GM10248 (cell line): ENCODE results near the gene CRK.

Experiments
- CTCF ChIA-PET: fragments of 300-600 bp; sonication (Branson Sonifier 250); formaldehyde crosslinking; extraction: SDS; loops from one replicate; lab custom pipeline; 2021; ENCODE audit warnings: antibody characterized with exemption; lab: Yijun Ruan, JAX
- POLR2A ChIA-PET: fragments of 350-650 bp; sonication (Branson Sonifier 250); formaldehyde crosslinking; extraction: SDS; loops from one replicate; lab custom pipeline; 2020; ENCODE audit warnings: antibody characterized with exemption; lab: Yijun Ruan, JAX
- DNase-seq: peaks from one replicate; pipeline ENCODE4 v3.0.0; 2012; ENCODE audit errors: extremely low spot score
- CTCF ChIP-seq: IDR thresholded peaks from 2 replicates; pipeline ENCODE4 v1.5.1; 2012; ENCODE audit warnings: mild to moderate bottlenecking, low read depth; ENCODE audit errors: extremely low read depth, missing control alignments, control extremely low read depth

CRK gene

GRCh38 chr17:1375615-1376014 lies 80.4 kb downstream of the CRK start:
- ChIA-PET CTCF (interaction anchor here (1.8 to 6.4 kb wide), 4 partner anchors 9 to 141 kb away, joined by 7 to 100 read pairs (median 10); partner anchors contain the start of gene INPP5K), POLR2A (interaction anchor here (1.4 kb wide), 1 partner anchor 13 kb away, joined by 4 read pairs; no protein-coding TSS in a partner anchor)
- TF ChIP-seq CTCF, result no peak
- DNase-seq, result no peak

- ChIA-PET POLR2A (no interaction called here), CTCF (interaction anchor here (1.7 kb wide), 1 partner anchor 9 kb away, joined by 12 read pairs; no protein-coding TSS in a partner anchor)
- DNase-seq, result peak; percentile 42
- TF ChIP-seq CTCF, result no peak
These were observed 81.4 kb downstream of the CRK start for GRCh38 chr17:1374431-1375177.

- ChIA-PET POLR2A (no interaction called here), CTCF (interaction anchor here (1.7 kb wide), 1 partner anchor 8 kb away, joined by 12 read pairs; no protein-coding TSS in a partner anchor)
These were observed 82.3 kb downstream of the CRK start for GRCh38 chr17:1373707-1374237.

GRCh38 chr17:1372618-1373017 lies 83.4 kb downstream of the CRK start:
- ChIA-PET POLR2A (no interaction called here), CTCF (interaction anchor here (1.3 to 1.7 kb wide), 2 partner anchors 11 to 143 kb away, joined by 4 to 9 read pairs; partner anchors contain the start of gene INPP5K)
- no peak for DNase-seq
- no peak for TF ChIP-seq CTCF

More at GRCh38 chr17:1373707-1374237, 82.3 kb downstream of the CRK start:
- no peak for DNase-seq
- TF ChIP-seq CTCF, result no peak

- no peak for TF ChIP-seq CTCF
- POLR2A ChIA-PET, result interaction anchor here (0.6 to 1.2 kb wide), 5 partner anchors 10 to 229 kb away, joined by 3 to 7 read pairs (median 6); partner anchors contain the start of gene YWHAE
- CTCF ChIA-PET, result interaction anchor here (0.9 to 1.7 kb wide), 6 partner anchors 10 to 144 kb away, joined by 3 to 9 read pairs (median 4); partner anchors contain the start of gene INPP5K
- no peak for DNase-seq
These were observed 84.0 kb downstream of the CRK start for GRCh38 chr17:1371893-1372590.
